ENCODE data around the gene CSRNP2.
A peak's percentile ranks its signal among the peaks of the same experiment; 100 is the strongest.

The CSRNP2 gene

GRCh38 chr12:51025836-51026638 is 57.4 kb downstream of the CSRNP2 start, which contains the start of gene SLC11A2:
Gene SLC11A2, minus strand, starts transcription at chr12:51026384. Its CDS starts 15,656 bp downstream, at chr12:51010728.
- H3K4me3 ChIP-seq (ENCODE audit: low read depth, low read length): peak within 1 kb of the TSS; percentile 73
- DNase-seq (ENCODE audit: low read depth): peak; percentile 98
- peak; percentile 85 for TF ChIP-seq MYC (IDR thresholded peaks at IDR 0.05; ENCODE audit: low read depth, low read length)
- TF ChIP-seq, protein P1, sequence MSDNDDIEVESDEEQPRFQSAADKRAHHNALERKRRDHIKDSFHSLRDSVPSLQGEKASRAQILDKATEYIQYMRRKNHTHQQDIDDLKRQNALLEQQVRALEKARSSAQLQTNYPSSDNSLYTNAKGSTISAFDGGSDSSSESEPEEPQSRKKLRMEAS (IDR thresholded peaks at IDR 0.05; ENCODE audit: low read depth, low read length): peak; percentile 81
- TF ChIP-seq CTCF (IDR thresholded peaks at IDR 0.05; ENCODE audit: low read depth, low read length): no peak
- peak; percentile 62 for TF ChIP-seq POLR2A (IDR thresholded peaks at IDR 0.05; ENCODE audit: extremely low read depth, insufficient read length)

- no peak for DNase-seq (ENCODE audit: low read depth)
- H3K4me3 ChIP-seq (ENCODE audit: low read depth, low read length): peak overlapping the region; percentile 73
- TF ChIP-seq POLR2A (IDR thresholded peaks at IDR 0.05; ENCODE audit: extremely low read depth, insufficient read length) (no peak), MYC (IDR thresholded peaks at IDR 0.05; ENCODE audit: low read depth, low read length) (no peak), CTCF (IDR thresholded peaks at IDR 0.05; ENCODE audit: low read depth, low read length) (no peak)
- TF ChIP-seq, protein P1 (IDR thresholded peaks at IDR 0.05; ENCODE audit: low read depth, low read length): no peak
These were observed 58.0 kb downstream of the CSRNP2 start for GRCh38 chr12:51025338-51025835.

DNA sequence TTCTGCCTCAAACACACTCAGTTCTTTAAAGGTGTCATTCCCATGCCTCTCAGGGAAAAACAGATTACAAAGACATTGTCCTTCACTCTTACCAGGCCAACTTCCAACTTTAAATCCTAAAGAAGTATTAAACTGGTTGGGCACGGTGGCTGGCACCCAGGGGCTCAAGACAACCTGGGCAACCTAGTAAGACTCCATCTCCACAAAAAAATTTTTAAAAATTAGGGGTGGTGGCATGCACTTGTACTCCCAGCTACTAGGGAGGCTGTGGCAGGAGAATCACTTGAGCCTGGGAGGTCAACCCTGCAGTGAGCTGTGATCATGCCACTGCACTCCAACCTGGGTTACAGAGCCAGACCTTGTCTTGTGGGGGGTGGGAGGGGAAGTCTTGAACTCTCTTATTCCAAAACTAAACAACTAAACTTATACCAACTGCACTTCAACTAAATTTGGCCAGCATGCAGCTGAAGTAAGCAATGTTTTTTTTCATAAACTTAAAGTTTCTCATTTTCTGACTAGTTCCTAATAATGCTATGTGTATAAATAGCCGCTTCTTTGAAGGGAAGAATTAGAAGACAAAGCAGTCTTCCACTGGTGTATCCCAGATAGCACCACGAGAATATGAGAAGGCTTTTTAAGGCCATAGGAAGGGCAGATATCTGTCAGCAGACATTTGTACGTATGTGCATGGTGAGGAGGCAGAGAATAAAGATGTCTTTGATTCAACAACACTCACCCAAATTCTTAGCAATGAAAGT is 59.6 kb downstream of the CSRNP2 start:
- DNase-seq (ENCODE audit: low read depth): no peak
- peak overlapping the region; percentile 73 for H3K4me3 ChIP-seq (ENCODE audit: low read depth, low read length)
- TF ChIP-seq CTCF (IDR thresholded peaks at IDR 0.05; ENCODE audit: low read depth, low read length) (no peak), MYC (IDR thresholded peaks at IDR 0.05; ENCODE audit: low read depth, low read length) (no peak), POLR2A (IDR thresholded peaks at IDR 0.05; ENCODE audit: extremely low read depth, insufficient read length) (no peak)
- TF ChIP-seq, protein P1 (IDR thresholded peaks at IDR 0.05; ENCODE audit: low read depth, low read length): no peak

DNA sequence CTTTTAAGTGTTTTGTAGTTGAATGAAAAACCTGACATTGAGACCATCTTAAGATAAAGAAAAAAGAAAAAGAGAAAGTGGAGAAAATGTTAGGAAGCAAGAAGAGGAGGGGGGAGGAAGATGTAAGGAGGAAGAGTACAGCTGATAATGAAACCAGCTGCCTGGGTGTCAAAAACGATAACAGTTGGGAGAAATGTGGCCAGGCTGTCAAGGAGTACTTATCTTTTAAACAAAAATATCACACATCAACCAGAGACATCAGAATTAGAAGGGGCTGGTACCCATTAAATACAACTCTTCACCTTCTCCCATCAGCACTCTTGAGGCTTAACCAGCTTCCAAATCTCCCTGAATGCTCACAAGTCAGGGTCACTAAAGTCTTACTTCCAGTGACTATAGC is 61.7 kb downstream of the CSRNP2 start:
- no peak for DNase-seq (ENCODE audit: low read depth)
- no peak overlapping the region for H3K4me3 ChIP-seq (ENCODE audit: low read depth, low read length)
- TF ChIP-seq, protein P1 (IDR thresholded peaks at IDR 0.05; ENCODE audit: low read depth, low read length): no peak
- no peak for TF ChIP-seq MYC (IDR thresholded peaks at IDR 0.05; ENCODE audit: low read depth, low read length)
- no peak for TF ChIP-seq POLR2A (IDR thresholded peaks at IDR 0.05; ENCODE audit: extremely low read depth, insufficient read length)
- TF ChIP-seq CTCF (IDR thresholded peaks at IDR 0.05; ENCODE audit: low read depth, low read length): no peak

GRCh38 chr12:51020448-51021182 is 62.8 kb downstream of the CSRNP2 start:
- peak; percentile 60 for DNase-seq (ENCODE audit: low read depth)
- TF ChIP-seq, protein P1 (IDR thresholded peaks at IDR 0.05; ENCODE audit: low read depth, low read length): no peak
- TF ChIP-seq CTCF (IDR thresholded peaks at IDR 0.05; ENCODE audit: low read depth, low read length) (no peak), MYC (IDR thresholded peaks at IDR 0.05; ENCODE audit: low read depth, low read length) (no peak)
- no peak overlapping the region for H3K4me3 ChIP-seq (ENCODE audit: low read depth, low read length)

All from NB4 (cell line).